Skin epidermis (tissue), 12 donors: ENCODE data around the gene KAT2A.

Experiments
- H3K27ac ChIP-seq, 21 experiments: fragments of 200-600 bp; sonication (generic) in 11 of 21; one replicate each; pipeline ENCODE4 v1.5.0; 2020; ENCODE audit warnings: mild to moderate bottlenecking in 3 of 21, inconsistent platforms in 2 of 21, moderate library complexity in 2 of 21
- H3K4me3 ChIP-seq, 7 experiments: fragments of 200-600 bp; sonication (generic) in 2 of 7; one replicate each; pipeline ENCODE4 v1.5.0; 2020; ENCODE audit warnings: inconsistent platforms in 2 of 7, mild to moderate bottlenecking in 2 of 7, moderate library complexity in 1 of 7

The KAT2A gene

GRCh38 chr17:42072323-42073187 lies 48.6 kb downstream of the KAT2A start:
- peak overlapping the region in 3 of 7 experiments; percentile 15 to 22 (median 21) for H3K4me3 ChIP-seq

GRCh38 chr17:42071810-42072209 lies 49.4 kb downstream of the KAT2A start:
- H3K27ac ChIP-seq, result no peak overlapping the region
- peak overlapping the region in 1 of 7 experiments; percentile 21 for H3K4me3 ChIP-seq

More at GRCh38 chr17:42072323-42073187, 48.6 kb downstream of the KAT2A start:
- H3K27ac ChIP-seq, result peak overlapping the region in 1 of 21 experiments; percentile 24

- H3K4me3 ChIP-seq, result no peak overlapping the region
- H3K27ac ChIP-seq, result no peak overlapping the region
Measured at GRCh38 chr17:42068979-42069378, 52.2 kb downstream of the KAT2A start.

- H3K27ac ChIP-seq, result no peak overlapping the region
- no peak overlapping the region for H3K4me3 ChIP-seq
Measured at GRCh38 chr17:42067371-42068091, 53.6 kb downstream of the KAT2A start.

GRCh38 chr17:42065201-42065600 lies 56.0 kb downstream of the KAT2A start:
- H3K27ac ChIP-seq, result no peak overlapping the region
- no peak overlapping the region for H3K4me3 ChIP-seq
